Activated CD4-positive, alpha-beta T cell treated with anti-CD3 and anti-CD28 coated beads for 1 hour (primary cell): Measurements from ENCODE around the gene ARL14EP.

Experiments used
- DNase-seq: peaks from one replicate; pipeline ENCODE4 v3.0.0-alpha.2; 2020

The ARL14EP gene

GRCh38 chr11:30329150-30329940 lies 6.4 kb downstream of the ARL14EP start:
- DNase-seq: no peak

- DNase-seq: no peak
Measured at GRCh38 chr11:30333405-30333804, 10.5 kb downstream of the ARL14EP start.

GRCh38 chr11:30342736-30343166 lies 19.8 kb downstream of the ARL14EP start:
- no peak for DNase-seq

- DNase-seq: no peak
Measured at GRCh38 chr11:30344085-30344484, 21.2 kb downstream of the ARL14EP start.

GRCh38 chr11:30345644-30346043 lies 22.7 kb downstream of the ARL14EP start:
- no peak for DNase-seq

GRCh38 chr11:30346068-30346688 lies 23.3 kb downstream of the ARL14EP start:
- DNase-seq: no peak

- no peak for DNase-seq
Measured at GRCh38 chr11:30348035-30348434, 25.1 kb downstream of the ARL14EP start.

- no peak for DNase-seq
Measured at GRCh38 chr11:30349885-30350284, 27.0 kb downstream of the ARL14EP start.

GRCh38 chr11:30350384-30350783 lies 27.5 kb downstream of the ARL14EP start:
- DNase-seq: no peak

- DNase-seq: no peak
Measured at GRCh38 chr11:30351061-30351460, 28.2 kb downstream of the ARL14EP start.

GRCh38 chr11:30356391-30356790 lies 33.5 kb downstream of the ARL14EP start:
- DNase-seq: no peak

- no peak for DNase-seq
Measured at GRCh38 chr11:30357872-30358271, 35.0 kb downstream of the ARL14EP start.

- no peak for DNase-seq
Measured at GRCh38 chr11:30358536-30358935, 35.6 kb downstream of the ARL14EP start.

- no peak for DNase-seq
Measured at GRCh38 chr11:30360741-30361140, 37.8 kb downstream of the ARL14EP start.

GRCh38 chr11:30364139-30364836 lies 41.4 kb downstream of the ARL14EP start:
- DNase-seq: no peak

GRCh38 chr11:30364837-30365482 lies 42.1 kb downstream of the ARL14EP start:
- no peak for DNase-seq

GRCh38 chr11:30365793-30366517 lies 43.1 kb downstream of the ARL14EP start:
- no peak for DNase-seq

GRCh38 chr11:30368394-30368793 lies 45.5 kb downstream of the ARL14EP start:
- DNase-seq: no peak

- DNase-seq: no peak
Measured at GRCh38 chr11:30370164-30370563, 47.3 kb downstream of the ARL14EP start.

- no peak for DNase-seq
Measured at GRCh38 chr11:30377347-30377746, 54.4 kb downstream of the ARL14EP start.

GRCh38 chr11:30380846-30381245 lies 57.9 kb downstream of the ARL14EP start:
- DNase-seq: no peak

- DNase-seq: no peak
Measured at GRCh38 chr11:30381879-30382278, 59.0 kb downstream of the ARL14EP start.
